ENCODE results near the gene ATP6V1C2. TPM values are rescaled to one million over a fixed set of nuclear protein-coding genes. Genes with fewer than 3 reads are reported as not detected.

The ATP6V1C2 gene
- total and polyA plus RNA-seq, 8 donors = 0.10 to 4.0 (median 2.6) TPM

DNA sequence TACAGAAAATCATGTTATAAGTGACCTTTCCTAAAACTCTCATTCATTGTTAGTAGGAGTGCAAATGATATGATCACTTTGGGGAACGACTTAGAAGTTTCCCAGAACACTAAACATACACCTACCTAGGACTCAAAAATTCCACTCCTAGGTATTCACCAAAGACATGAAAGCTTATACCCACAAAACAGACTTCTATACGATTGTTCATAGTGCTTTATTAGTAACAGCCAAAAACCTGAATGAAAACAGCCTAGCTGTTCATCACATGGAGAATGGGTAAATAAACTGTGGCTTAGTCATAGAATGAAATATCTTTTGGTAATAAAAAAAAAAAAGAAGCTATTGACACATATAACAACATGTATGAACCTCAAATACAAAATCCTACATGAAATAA is 40.5 kb upstream of the ATP6V1C2 start:
- H3K4me1 ChIP-seq = no peaks in the 10 kb centered on the region
- no peak overlapping the region for H3K4me3 ChIP-seq
- no peak overlapping the region for H3K27ac ChIP-seq
- H3K9me3 ChIP-seq = no peaks in the 10 kb centered on the region
- H3K36me3 ChIP-seq = peaks cover 0 to 62% of the 10 kb centered on the region in 2 donors
- no peak for DNase-seq
- no peak for ATAC-seq
- intact Hi-C loops (cut with DNase I) = no loop called here
- TF ChIP-seq, protein P1, sequence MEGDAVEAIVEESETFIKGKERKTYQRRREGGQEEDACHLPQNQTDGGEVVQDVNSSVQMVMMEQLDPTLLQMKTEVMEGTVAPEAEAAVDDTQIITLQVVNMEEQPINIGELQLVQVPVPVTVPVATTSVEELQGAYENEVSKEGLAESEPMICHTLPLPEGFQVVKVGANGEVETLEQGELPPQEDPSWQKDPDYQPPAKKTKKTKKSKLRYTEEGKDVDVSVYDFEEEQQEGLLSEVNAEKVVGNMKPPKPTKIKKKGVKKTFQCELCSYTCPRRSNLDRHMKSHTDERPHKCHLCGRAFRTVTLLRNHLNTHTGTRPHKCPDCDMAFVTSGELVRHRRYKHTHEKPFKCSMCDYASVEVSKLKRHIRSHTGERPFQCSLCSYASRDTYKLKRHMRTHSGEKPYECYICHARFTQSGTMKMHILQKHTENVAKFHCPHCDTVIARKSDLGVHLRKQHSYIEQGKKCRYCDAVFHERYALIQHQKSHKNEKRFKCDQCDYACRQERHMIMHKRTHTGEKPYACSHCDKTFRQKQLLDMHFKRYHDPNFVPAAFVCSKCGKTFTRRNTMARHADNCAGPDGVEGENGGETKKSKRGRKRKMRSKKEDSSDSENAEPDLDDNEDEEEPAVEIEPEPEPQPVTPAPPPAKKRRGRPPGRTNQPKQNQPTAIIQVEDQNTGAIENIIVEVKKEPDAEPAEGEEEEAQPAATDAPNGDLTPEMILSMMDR (IDR thresholded peaks at IDR 0.05) = no peak
- no peaks in the 10 kb centered on the region for H3K27me3 ChIP-seq

DNA sequence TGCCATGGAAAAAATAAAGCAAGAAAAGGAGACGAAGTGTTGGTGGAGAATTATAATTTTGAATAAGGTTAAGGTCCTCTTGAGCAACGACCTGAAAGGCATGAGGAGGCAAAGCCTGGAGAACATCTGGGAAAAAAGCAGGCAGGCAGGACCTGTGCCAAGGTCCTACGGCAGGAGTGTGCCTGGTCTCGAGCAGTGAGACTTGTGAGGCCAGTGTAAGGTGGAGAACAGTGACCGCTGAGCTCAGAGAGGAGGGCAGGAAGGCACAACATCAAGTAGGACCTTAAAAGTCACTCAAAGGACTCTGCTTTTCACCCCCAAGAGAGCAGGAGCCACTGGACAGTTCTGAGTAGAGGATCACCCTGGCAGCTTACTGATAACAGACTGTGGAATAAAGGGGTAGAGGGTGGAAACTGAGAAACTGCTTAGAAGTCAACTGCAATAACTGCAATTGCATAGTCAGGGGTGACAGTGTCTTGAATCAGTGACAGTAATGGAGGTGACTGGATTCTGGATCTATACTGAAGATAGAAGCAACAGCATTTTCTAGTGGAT is 35.2 kb upstream of the ATP6V1C2 start:
- Histone ChIP-seq H3K4me1 (peaks cover 11 to 26% of the 10 kb centered on the region in 2 donors), H3K27me3 (no peaks in the 10 kb centered on the region), H3K36me3 (peaks cover 0 to 39% of the 10 kb centered on the region in 2 donors), H3K27ac (no peak overlapping the region), H3K4me3 (no peak overlapping the region), H3K9me3 (no peaks in the 10 kb centered on the region)
- TF ChIP-seq, protein P1 (IDR thresholded peaks at IDR 0.05) = no peak
- intact Hi-C loops (cut with DNase I) = no loop called here
- DNase-seq (no peak), ATAC-seq (no peak)

DNA sequence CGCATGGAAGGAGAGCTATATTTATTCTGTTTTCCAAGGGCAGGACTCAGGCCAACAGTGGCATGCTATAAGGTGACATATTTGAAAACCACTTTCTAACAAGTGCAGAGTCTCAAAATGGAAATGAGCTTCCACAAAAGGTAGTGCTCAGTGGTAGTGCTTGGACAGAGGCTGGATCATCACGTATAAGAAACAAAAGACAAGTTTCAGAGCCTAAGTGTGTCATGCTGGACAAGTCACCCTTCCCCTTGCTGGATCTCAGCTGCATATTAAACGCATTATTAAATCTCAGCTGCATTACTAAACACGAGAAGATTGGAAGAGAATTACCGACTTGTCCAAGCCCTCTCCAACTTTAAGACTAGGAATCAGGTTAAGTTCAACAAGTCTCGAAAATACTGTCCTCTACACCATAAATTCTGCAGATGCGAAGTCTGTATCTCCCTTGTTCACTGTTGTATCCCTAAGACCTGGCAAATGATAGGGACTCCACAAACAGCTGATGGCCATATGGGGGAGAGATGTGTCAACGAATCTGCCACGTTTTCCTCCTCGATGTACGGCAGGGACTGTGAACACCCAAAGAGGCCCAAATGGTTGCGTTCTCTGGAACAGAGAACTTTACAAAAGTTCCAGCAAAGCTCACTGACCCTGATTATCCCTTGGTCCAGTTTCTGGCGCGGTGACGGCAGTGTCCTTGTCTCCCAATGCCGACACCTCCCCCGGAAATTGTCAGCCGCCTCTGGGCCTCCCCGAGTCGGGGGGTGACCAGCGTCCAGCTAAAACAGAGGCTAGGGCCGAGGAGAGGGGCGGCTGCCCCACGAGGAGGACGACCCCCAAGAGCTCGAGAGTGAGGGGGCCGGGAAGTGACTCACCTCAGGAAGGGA is 32.3 kb upstream of the ATP6V1C2 start:
- Histone ChIP-seq H3K36me3 (peaks cover 0 to 10% of the 10 kb centered on the region in 2 donors), H3K9me3 (no peaks in the 10 kb centered on the region), H3K4me3 (peak overlapping the region; percentile 96 to 100), H3K27ac (peak overlapping the region; percentile 78 to 93), H3K27me3 (no peaks in the 10 kb centered on the region), H3K4me1 (peaks cover 11 to 26% of the 10 kb centered on the region in 2 donors)
- ATAC-seq (peak; percentile 68), DNase-seq (peak in 2 of 4 donors; percentile 1 to 81)
- intact Hi-C loops (cut with DNase I) = no loop called here
- TF ChIP-seq, protein P1 (IDR thresholded peaks at IDR 0.05) = no peak

DNA sequence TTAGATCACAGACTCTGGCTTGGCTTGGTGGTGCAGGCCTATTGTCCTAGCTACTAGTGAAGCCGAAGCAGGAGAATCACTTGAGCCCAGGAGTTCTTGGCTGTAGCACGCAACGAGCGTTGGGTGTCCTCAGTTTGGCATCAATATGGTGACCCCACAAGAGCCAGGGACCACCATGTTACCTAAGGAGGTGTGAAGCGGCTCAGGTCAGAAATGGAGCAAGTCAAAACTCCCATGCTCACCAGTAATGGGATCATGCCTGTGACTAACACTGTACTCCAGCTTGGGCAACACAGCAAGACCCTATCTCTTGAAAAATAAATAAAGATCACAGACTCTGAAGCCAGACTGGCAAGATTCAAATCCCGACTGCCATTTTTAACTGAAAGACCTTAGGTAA is 29.9 kb upstream of the ATP6V1C2 start:
- Histone ChIP-seq H3K4me1 (peaks cover 11 to 26% of the 10 kb centered on the region in 2 donors), H3K9me3 (no peaks in the 10 kb centered on the region), H3K27ac (no peak overlapping the region), H3K36me3 (no peaks in the 10 kb centered on the region), H3K27me3 (no peaks in the 10 kb centered on the region), H3K4me3 (no peak overlapping the region)
- intact Hi-C loops (cut with DNase I) = no loop called here
- TF ChIP-seq, protein P1 (IDR thresholded peaks at IDR 0.05) = no peak
- no peak for ATAC-seq
- no peak for DNase-seq

DNA sequence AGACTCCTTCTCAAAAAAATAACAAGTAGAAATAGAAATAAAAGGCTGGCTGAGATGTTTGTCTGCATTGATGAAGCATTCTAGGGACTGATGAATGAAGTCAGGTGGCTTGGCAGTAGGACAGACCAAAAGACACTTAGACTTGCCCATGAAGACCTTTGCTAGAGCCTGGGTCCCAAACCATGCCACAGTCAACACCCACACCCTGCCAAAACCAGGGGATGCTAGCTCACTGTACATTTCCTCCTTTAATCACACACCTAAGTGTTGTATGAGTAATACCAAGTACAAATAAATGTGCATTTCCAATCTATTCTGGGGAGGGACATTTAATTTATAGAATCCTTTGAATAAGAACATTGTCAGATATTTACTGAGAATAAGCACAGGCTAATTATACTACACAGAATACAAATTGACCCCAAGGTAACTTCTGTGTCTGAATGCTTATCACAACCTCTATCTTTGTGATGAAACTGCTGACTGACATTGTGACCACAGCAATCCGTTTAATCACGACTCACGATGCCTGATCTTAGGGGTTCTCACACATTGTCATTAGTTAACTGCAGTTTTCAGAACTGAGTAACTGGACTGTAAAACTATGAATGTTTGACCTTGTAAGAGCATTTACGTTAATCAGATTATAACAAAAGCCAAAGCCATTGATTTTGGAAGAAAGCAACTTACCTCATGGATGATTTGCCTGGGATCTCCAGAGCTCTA is 21.2 kb upstream of the ATP6V1C2 start:
- ATAC-seq (no peak), DNase-seq (no peak)
- no peaks in the 10 kb centered on the region for H3K4me1 ChIP-seq
- no peaks in the 10 kb centered on the region for H3K9me3 ChIP-seq
- H3K27ac ChIP-seq = no peak overlapping the region
- no peak overlapping the region for H3K4me3 ChIP-seq
- no peaks in the 10 kb centered on the region for H3K36me3 ChIP-seq
- intact Hi-C loops (cut with DNase I) = no loop called here
- TF ChIP-seq, protein P1 (IDR thresholded peaks at IDR 0.05) = no peak
- no peaks in the 10 kb centered on the region for H3K27me3 ChIP-seq
